ENCODE measurements around the gene OLFML3.
"Not testable (repeated sequence)": the region's sequence is repeated elsewhere in the genome, so short reads cannot be mapped to it uniquely, and the experiment has no call there.

The OLFML3 gene

GRCh38 chr1:114011796-114012195 is 32.5 kb downstream of the OLFML3 start:
- TF ChIP-seq GATA1 (IDR thresholded peaks at IDR 0.05; ENCODE audit: low read depth, low read length), result no peak
- TF ChIP-seq POLR2A (IDR thresholded peaks at IDR 0.05; ENCODE audit: low read length), result no peak
- no peak for DNase-seq

GRCh38 chr1:114015075-114015474 is 35.8 kb downstream of the OLFML3 start:
- DNase-seq, result no peak
- TF ChIP-seq GATA1 (IDR thresholded peaks at IDR 0.05; ENCODE audit: low read depth, low read length) (no peak), POLR2A (IDR thresholded peaks at IDR 0.05; ENCODE audit: low read length) (no peak)

- not testable (repeated sequence) for DNase-seq
Observed at GRCh38 chr1:114019724-114020123, 40.5 kb downstream of the OLFML3 start.

GRCh38 chr1:114021665-114022099 is 42.4 kb downstream of the OLFML3 start:
- DNase-seq, result no peak
- TF ChIP-seq POLR2A (IDR thresholded peaks at IDR 0.05; ENCODE audit: low read length) (no peak), GATA1 (IDR thresholded peaks at IDR 0.05; ENCODE audit: low read depth, low read length) (no peak)

- TF ChIP-seq GATA1 (IDR thresholded peaks at IDR 0.05; ENCODE audit: low read depth, low read length), result no peak
- no peak for TF ChIP-seq POLR2A (IDR thresholded peaks at IDR 0.05; ENCODE audit: low read length)
- no peak for DNase-seq
Observed at GRCh38 chr1:114022877-114023276, 43.6 kb downstream of the OLFML3 start.

GRCh38 chr1:114023377-114023776 is 44.1 kb downstream of the OLFML3 start:
- TF ChIP-seq POLR2A (IDR thresholded peaks at IDR 0.05; ENCODE audit: low read length) (no peak), GATA1 (IDR thresholded peaks at IDR 0.05; ENCODE audit: low read depth, low read length) (no peak)
- DNase-seq, result no peak

GRCh38 chr1:114024049-114024448 is 44.8 kb downstream of the OLFML3 start:
- TF ChIP-seq GATA1 (IDR thresholded peaks at IDR 0.05; ENCODE audit: low read depth, low read length) (no peak), POLR2A (IDR thresholded peaks at IDR 0.05; ENCODE audit: low read length) (no peak)
- no peak for DNase-seq

GRCh38 chr1:114025609-114026401 is 46.5 kb downstream of the OLFML3 start:
- DNase-seq, result no peak

GRCh38 chr1:114026797-114027196 is 47.5 kb downstream of the OLFML3 start:
- DNase-seq, result no peak
- no peak for TF ChIP-seq POLR2A (IDR thresholded peaks at IDR 0.05; ENCODE audit: low read length)
- no peak for TF ChIP-seq GATA1 (IDR thresholded peaks at IDR 0.05; ENCODE audit: low read depth, low read length)

More at GRCh38 chr1:114025609-114026401, 46.5 kb downstream of the OLFML3 start:
- TF ChIP-seq POLR2A (IDR thresholded peaks at IDR 0.05; ENCODE audit: low read length), result no peak
- TF ChIP-seq GATA1 (IDR thresholded peaks at IDR 0.05; ENCODE audit: low read depth, low read length), result no peak
